HepG2 (cell line): Measurements from ENCODE around the gene UNC13D. TPM values are rescaled to one million over a fixed set of nuclear protein-coding genes. Genes with fewer than 3 reads are reported as not detected.

ENCODE experiments used
- HCFC1 ChIP-seq: fragments of 150-350 bp; IDR thresholded peaks from 2 replicates; pipeline ENCODE4 v1.6.1; 2014; ENCODE audit warnings: low read depth, low read length
- HDAC2 ChIP-seq: sonication (generic); formaldehyde crosslinking; IDR thresholded peaks from 2 replicates; pipeline ENCODE4 v1.4.0; 2020; ENCODE audit warnings: missing genetic modification reagents
- KAT7 ChIP-seq: IDR thresholded peaks from 2 replicates; pipeline ENCODE4 v1.6.1; 2018; ENCODE audit warnings: borderline replicate concordance, missing compliant biosample characterization
- KLF11 ChIP-seq: IDR thresholded peaks from 2 replicates; pipeline ENCODE4 v1.6.1; 2016; ENCODE audit warnings: missing compliant biosample characterization
- PRMT3 ChIP-seq: sonication (generic); formaldehyde crosslinking; IDR thresholded peaks from 2 replicates; pipeline ENCODE4 v1.8.1; 2022; ENCODE audit warnings: low read depth, mild to moderate bottlenecking, moderate library complexity, missing genetic modification reagents, borderline replicate concordance
- PRPF4 ChIP-seq: fragments of 200-400 bp; formaldehyde crosslinking; IDR thresholded peaks from 2 replicates; pipeline ENCODE4 v1.6.1; 2016; ENCODE audit warnings: low read length, low read depth; ENCODE audit not compliant: poor library complexity, severe bottlenecking
- RNF2 ChIP-seq: fragments of 450-650 bp; conservative IDR thresholded peaks from 2 replicates; pipeline ENCODE4 v1.6.1; 2016; ENCODE audit warnings: low read depth
- SAP130 ChIP-seq: IDR thresholded peaks from 2 replicates; pipeline ENCODE4 v1.6.1; 2016; ENCODE audit warnings: low read depth
- SMAD3 ChIP-seq: sonication (generic); formaldehyde crosslinking; IDR thresholded peaks from 2 replicates; pipeline ENCODE4 v1.4.0; 2020; ENCODE audit warnings: missing genetic modification reagents
- THYN1 ChIP-seq: sonication (generic); formaldehyde crosslinking; IDR thresholded peaks from 2 replicates; pipeline ENCODE4 v1.8.1; 2023; ENCODE audit warnings: low read depth, mild to moderate bottlenecking, moderate library complexity, missing genetic modification reagents, borderline replicate concordance
- ZBTB1 ChIP-seq: sonication (generic); formaldehyde crosslinking; IDR thresholded peaks from 2 replicates; pipeline ENCODE4 v1.4.0; 2020; ENCODE audit warnings: missing genetic modification reagents, borderline replicate concordance
- ZIK1 ChIP-seq: sonication (generic); formaldehyde crosslinking; IDR thresholded peaks from 2 replicates; pipeline ENCODE4 v1.5.0; 2020; ENCODE audit warnings: mild to moderate bottlenecking, low read depth, missing genetic modification reagents, borderline replicate concordance
- ZKSCAN5 ChIP-seq: sonication (generic); formaldehyde crosslinking; IDR thresholded peaks from 2 replicates; pipeline ENCODE4 v1.5.1; 2020; ENCODE audit warnings: mild to moderate bottlenecking, missing genetic modification reagents
- ZMAT3 ChIP-seq: sonication (generic); formaldehyde crosslinking; conservative IDR thresholded peaks from 2 replicates; pipeline ENCODE4 v1.7.0; 2021; ENCODE audit warnings: missing genetic modification reagents
- ZNF138 ChIP-seq: sonication (generic); formaldehyde crosslinking; IDR thresholded peaks from 2 replicates; pipeline ENCODE4 v1.5.0; 2020; ENCODE audit warnings: mild to moderate bottlenecking, low read depth, missing genetic modification reagents
- ZNF256 ChIP-seq: sonication (generic); formaldehyde crosslinking; conservative IDR thresholded peaks from 2 replicates; pipeline ENCODE4 v1.4.0; 2020; ENCODE audit warnings: missing genetic modification reagents
- ZNF747 ChIP-seq: sonication (generic); formaldehyde crosslinking; IDR thresholded peaks from 2 replicates; pipeline ENCODE4 v1.8.1; 2023; ENCODE audit warnings: missing genetic modification reagents, mild to moderate bottlenecking, borderline replicate concordance
- polyA plus RNA-seq, 8 experiments: library from polyadenylated mRNA; depleted of rRNA in 3 of 8; stranded (reverse) in 7 of 8; unstranded in 1 of 8; fragments of >200 nt; fragmentation: Illumina TruSeq in 4 of 8; extraction: Trizol in 4 of 8; gene quantifications; 2 replicates each; pipeline versions ENCODE4 v1.2.1 to v1.2.3, GENCODE V29; 2011 to 2016; ENCODE audit warnings: low read depth in 4 of 8, missing spikeins in 1 of 8, mixed read lengths in 1 of 8; ENCODE audit not compliant: insufficient read depth in 1 of 8
- total RNA-seq, 5 experiments: library from RNA; depleted of rRNA; stranded (reverse); fragments of >200 nt; fragmentation: Illumina TruSeq; extraction: Trizol; gene quantifications; 2 replicates each; pipeline ENCODE4 v1.2.3, GENCODE V29; 2016; ENCODE audit warnings: low read depth in 1 of 5
- TF ChIP-seq, protein P1 (sequence below): IDR thresholded peaks from 2 replicates; pipeline ENCODE4 v1.6.1; 2016; ENCODE audit warnings: missing genetic modification reagents, missing compliant biosample characterization
- TF ChIP-seq, protein P2 (sequence below): sonication (generic); IDR thresholded peaks from 2 replicates; pipeline ENCODE4 v1.6.1; 2016; ENCODE audit warnings: low read depth, borderline replicate concordance
- TF ChIP-seq, protein P3 (sequence below): sonication (generic); formaldehyde crosslinking; IDR thresholded peaks from 2 replicates; pipeline ENCODE4 v1.8.0; 2022; ENCODE audit warnings: mild to moderate bottlenecking, missing genetic modification reagents, moderate library complexity
- TF ChIP-seq, protein P4 (sequence below): sonication (generic); formaldehyde crosslinking; IDR thresholded peaks from 2 replicates; pipeline ENCODE4 v1.4.0; 2020; ENCODE audit warnings: missing genetic modification reagents, mild to moderate bottlenecking, borderline replicate concordance
- TF ChIP-seq, protein P5 (sequence below): sonication (generic); formaldehyde crosslinking; IDR thresholded peaks from 2 replicates; pipeline ENCODE4 v1.4.0; 2020; ENCODE audit warnings: low read depth, mild to moderate bottlenecking, missing genetic modification reagents
- TF ChIP-seq, protein P6 (sequence below): sonication (generic); formaldehyde crosslinking; IDR thresholded peaks from 2 replicates; pipeline ENCODE4 v1.8.1; 2023; ENCODE audit warnings: mild to moderate bottlenecking, missing genetic modification reagents, borderline replicate concordance

UNC13D gene
- total and polyA plus RNA-seq, 2 of the 13 experiments (the other 11 are each of a cell fraction or from before 2014, with no cell fraction given): 29.7 to 42.7 TPM

- TF ChIP-seq PRMT3 (CRISPR knock-in tag) (0 out of 2 replicates have a peak, but pooled peaks have one; percentile 53), RNF2 (no peak), THYN1 (CRISPR knock-in tag) (no peak), ZMAT3 (CRISPR knock-in tag) (0 out of 2 replicates have a peak, but pooled peaks have one; percentile 90), ZNF256 (CRISPR knock-in tag) (0 out of 2 replicates have a peak, but pooled peaks have one; percentile 9), PRPF4 (no peak), HDAC2 (CRISPR knock-in tag) (peak; percentile 17), KLF11 (CRISPR knock-in tag) (peak; percentile 5; the same call in 1 of the 2 replicates), ZIK1 (CRISPR knock-in tag) (peak; percentile 9; the same call in 1 of the 2 replicates), ZNF138 (CRISPR knock-in tag) (0 out of 2 replicates have a peak, but pooled peaks have one; percentile 20), ZKSCAN5 (no peak), KAT7 (CRISPR knock-in tag) (peak; percentile 52; the same call in 1 of the 2 replicates), ZBTB1 (CRISPR knock-in tag) (no peak), ZNF747 (peak; percentile 24; the same call in 1 of the 2 replicates), SAP130 (peak; percentile 71), SMAD3 (CRISPR knock-in tag) (peak; percentile 13; the same call in 1 of the 2 replicates), HCFC1 (no peak)
- TF ChIP-seq, protein P1, sequence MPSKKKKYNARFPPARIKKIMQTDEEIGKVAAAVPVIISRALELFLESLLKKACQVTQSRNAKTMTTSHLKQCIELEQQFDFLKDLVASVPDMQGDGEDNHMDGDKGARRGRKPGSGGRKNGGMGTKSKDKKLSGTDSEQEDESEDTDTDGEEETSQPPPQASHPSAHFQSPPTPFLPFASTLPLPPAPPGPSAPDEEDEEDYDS (CRISPR knock-in tag): 0 out of 2 replicates have a peak, but pooled peaks have one; percentile 3
- TF ChIP-seq, protein P2, sequence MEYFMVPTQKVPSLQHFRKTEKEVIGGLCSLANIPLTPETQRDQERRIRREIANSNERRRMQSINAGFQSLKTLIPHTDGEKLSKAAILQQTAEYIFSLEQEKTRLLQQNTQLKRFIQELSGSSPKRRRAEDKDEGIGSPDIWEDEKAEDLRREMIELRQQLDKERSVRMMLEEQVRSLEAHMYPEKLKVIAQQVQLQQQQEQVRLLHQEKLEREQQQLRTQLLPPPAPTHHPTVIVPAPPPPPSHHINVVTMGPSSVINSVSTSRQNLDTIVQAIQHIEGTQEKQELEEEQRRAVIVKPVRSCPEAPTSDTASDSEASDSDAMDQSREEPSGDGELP: peak; percentile 95
- TF ChIP-seq, protein P3, sequence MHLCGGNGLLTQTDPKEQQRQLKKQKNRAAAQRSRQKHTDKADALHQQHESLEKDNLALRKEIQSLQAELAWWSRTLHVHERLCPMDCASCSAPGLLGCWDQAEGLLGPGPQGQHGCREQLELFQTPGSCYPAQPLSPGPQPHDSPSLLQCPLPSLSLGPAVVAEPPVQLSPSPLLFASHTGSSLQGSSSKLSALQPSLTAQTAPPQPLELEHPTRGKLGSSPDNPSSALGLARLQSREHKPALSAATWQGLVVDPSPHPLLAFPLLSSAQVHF (CRISPR knock-in tag): peak; percentile 19
- TF ChIP-seq, protein P4, sequence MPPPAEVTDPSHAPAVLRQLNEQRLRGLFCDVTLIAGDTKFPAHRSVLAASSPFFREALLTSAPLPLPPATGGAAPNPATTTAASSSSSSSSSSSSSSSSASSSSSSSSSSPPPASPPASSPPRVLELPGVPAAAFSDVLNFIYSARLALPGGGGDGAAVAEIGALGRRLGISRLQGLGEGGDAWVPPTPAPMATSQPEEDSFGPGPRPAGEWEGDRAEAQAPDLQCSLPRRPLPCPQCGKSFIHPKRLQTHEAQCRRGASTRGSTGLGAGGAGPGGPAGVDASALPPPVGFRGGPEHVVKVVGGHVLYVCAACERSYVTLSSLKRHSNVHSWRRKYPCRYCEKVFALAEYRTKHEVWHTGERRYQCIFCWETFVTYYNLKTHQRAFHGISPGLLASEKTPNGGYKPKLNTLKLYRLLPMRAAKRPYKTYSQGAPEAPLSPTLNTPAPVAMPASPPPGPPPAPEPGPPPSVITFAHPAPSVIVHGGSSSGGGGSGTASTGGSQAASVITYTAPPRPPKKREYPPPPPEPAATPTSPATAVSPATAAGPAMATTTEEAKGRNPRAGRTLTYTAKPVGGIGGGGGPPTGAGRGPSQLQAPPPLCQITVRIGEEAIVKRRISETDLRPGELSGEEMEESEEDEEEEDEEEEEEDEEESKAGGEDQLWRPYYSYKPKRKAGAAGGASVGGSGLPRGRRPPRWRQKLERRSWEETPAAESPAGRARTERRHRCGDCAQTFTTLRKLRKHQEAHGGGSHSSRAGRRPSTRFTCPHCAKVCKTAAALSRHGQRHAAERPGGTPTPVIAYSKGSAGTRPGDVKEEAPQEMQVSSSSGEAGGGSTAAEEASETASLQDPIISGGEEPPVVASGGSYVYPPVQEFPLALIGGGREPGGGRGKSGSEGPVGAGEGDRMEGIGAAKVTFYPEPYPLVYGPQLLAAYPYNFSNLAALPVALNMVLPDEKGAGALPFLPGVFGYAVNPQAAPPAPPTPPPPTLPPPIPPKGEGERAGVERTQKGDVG (CRISPR knock-in tag): peak; percentile 11; the same call in 1 of the 2 replicates
- TF ChIP-seq, protein P5, sequence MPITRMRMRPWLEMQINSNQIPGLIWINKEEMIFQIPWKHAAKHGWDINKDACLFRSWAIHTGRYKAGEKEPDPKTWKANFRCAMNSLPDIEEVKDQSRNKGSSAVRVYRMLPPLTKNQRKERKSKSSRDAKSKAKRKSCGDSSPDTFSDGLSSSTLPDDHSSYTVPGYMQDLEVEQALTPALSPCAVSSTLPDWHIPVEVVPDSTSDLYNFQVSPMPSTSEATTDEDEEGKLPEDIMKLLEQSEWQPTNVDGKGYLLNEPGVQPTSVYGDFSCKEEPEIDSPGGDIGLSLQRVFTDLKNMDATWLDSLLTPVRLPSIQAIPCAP: no peak
- TF ChIP-seq, protein P6, sequence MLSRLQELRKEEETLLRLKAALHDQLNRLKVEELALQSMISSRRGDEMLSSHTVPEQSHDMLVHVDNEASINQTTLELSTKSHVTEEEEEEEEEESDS (CRISPR knock-in tag): 0 out of 2 replicates have a peak, but pooled peaks have one; percentile 72
Observed at GRCh38 chr17:75876938-75877751, 32.9 kb upstream of the UNC13D start (continued).
